GM21576 (cell line): ENCODE measurements around the gene TSHZ2.
"Not testable (repeated sequence)": the region's sequence is repeated elsewhere in the genome, so short reads cannot be mapped to it uniquely, and the experiment has no call there.

Experiments used
- ATAC-seq: cut with Tn5 transposase; IDR thresholded peaks from one replicate; pipeline ENCODE4 v1.9.1; 2021; ENCODE audit warnings: mild to moderate bottlenecking, moderate library complexity; ENCODE audit not compliant: unreplicated experiment

TSHZ2 gene

DNA sequence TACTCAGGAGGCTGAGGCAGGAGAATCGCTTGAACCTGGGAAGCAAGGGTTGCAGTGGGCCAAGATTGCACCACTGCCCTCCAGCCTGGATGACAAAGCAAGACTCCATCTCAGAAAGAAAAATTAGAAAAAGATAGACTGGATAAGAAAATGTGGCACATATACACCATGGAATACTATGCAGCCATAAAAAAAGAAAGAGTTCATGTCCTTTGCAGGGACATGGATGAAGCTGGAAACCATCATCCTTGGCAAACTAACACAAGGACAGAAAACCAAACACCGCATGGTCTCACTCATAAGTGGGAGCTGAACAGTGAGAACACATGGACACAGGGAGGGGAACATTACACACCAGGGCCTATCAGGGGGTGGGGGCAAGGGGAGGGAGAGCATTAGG lies 551.5 kb downstream of the TSHZ2 start:
- not testable (repeated sequence) for ATAC-seq

DNA sequence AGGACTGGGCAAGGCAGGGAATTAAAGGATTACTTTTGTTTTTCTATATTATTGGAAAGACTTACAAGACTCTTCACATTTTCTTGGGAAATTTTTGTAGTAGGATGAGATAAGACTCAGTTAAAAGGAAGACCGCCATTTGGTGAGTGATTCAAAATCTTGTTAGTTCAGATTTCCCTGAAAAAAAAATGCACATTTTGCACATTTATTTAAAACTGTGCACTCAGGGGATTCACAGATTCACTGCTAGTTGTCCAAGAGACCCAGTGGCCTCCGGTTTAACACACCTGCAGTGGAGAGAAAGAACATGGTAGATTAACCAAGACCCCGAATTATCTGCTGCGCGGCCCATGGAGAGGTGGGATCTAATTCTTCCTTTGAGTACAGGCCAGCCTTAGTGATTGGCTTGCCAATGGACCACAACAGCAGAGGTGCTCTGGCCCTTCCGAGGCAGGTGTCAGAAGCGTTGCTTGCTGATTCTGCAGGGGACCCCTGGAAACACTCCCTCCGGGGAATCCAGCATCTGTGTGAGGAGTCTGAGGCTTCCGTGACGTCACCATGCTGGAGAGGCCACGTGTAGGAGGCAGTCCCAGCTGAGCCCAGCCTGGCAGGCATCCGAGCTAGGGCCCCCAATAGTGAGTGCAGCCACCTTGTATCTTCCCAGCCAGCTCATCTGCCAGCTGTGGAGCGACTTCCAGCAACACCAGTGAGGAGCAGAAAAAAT lies 552.6 kb downstream of the TSHZ2 start:
- ATAC-seq: no peak

DNA sequence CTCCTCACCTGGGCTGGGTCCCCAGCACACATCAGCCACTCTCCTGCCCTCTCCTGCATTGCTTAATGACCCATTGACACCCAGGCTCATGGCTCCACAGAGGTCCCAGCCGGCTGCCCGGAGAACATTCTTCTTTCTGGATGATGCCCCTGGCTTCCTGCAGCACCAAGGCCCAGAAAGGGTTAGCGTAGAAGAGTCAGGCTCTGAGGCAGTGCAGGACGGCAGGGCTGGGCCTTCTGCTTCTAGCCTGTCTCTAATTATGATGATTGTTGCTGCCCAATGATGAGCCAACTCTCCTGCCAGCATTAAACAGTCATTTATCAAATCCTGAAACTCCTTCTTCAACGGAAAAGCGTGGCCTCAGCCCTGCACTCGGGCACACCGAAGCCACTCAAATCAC lies 555.0 kb downstream of the TSHZ2 start:
- ATAC-seq: no peak

DNA sequence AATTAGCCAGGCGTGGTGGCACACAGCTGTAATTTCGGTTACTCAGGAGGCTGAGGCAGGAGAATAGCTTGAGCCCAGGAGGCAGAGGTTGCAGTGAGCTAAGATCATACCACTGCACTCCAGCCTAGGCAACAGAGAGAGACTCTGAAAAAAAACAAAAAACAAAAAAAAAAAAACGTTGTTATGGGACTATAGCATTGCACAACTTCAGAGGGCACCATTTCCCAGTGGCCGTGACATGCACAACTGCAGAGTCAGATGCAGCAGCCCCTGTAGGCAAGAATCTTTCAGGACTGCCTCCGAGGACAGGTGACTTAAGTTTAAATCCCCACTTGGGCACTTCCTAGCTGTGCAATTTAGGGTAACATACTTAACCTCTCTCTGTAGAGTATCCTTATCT lies 557.5 kb downstream of the TSHZ2 start:
- no peak for ATAC-seq

DNA sequence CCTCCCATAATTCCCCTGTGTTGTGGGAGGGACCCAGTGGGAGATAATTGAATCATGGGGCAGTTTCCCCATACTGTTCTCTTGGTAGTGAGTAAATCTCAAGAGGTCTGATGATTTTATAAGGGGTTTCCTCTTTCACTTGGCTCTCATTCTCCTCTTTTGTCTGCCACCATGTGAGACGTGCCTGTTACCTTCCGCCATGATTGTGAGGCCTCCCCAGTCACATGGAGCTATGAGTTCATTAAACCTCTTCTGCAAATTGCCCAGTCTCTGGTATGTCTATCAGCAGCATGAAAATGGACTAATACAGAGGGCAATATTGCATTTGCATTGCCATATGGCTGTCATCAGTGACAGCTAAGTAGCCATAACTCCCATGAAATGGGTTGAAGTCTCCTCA lies 558.3 kb downstream of the TSHZ2 start:
- ATAC-seq: no peak

DNA sequence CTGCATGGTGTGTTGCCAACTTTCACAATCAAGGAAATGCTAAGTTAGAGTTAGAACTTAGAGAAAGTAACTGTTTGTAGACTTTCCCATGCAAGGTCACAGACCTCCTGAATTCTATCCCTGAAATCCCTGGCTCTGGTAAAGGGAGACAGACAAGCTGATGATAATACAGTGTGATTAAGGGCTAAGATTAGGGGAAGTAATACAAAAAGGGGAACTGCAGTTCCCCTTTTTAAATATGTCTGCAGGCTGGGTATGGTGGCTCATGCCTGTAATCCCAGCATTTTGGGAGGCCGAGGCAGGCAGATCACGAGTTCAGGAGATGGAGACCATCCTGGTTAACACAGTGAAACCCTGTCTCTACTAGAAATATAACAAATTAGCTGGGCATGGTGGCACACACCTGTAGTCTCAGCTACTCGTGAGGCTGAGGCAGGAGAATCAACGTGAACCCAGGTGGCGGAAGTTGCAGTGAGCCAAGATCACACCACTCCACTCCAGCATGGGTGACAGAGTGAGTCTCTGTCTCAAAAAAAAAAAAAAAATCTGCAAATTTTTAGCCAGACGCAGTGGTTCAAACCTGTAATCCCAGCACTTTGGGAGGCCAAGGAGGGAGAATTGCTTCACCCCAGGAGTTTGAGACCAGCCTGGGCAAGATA lies 560.6 kb downstream of the TSHZ2 start:
- not testable (repeated sequence) for ATAC-seq

DNA sequence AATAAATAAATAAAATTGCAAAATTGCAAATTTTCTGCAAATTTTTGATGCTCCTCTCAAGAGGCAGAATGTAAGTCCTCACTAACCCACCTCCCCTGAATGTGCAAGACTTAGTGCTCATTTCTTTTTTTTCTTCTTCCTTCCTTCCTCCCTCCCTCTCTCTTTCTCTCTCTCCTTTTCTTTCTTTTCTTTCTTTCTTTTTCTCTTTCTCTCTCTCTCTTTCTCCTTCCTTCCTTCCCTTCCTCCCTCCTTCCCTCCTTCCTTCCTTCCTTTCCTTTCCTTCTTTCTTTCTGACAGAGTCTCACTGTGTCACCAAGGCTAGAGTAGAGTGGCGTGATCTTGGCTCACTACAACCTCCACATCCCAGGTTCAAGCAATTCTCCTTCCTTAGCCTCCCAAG lies 561.3 kb downstream of the TSHZ2 start:
- no peak for ATAC-seq

DNA sequence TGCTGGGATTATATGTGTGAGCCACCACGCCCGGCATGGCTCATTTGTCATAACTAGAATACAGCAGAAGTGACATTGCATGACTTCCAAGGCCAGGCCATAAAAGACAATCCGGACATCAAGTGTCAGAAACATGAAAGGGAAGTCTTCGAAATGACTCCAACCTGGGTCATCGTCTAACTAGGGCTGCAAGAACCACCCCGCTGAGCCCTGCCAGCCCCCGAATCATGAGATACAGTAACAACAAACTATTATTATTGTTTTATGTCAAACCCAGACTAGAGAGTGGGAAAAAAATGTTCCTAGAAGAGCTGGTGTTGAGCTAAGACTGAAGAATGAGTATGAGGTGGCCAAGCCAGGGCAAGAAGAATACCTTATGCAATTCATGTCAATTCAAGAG lies 561.9 kb downstream of the TSHZ2 start:
- ATAC-seq: no peak

DNA sequence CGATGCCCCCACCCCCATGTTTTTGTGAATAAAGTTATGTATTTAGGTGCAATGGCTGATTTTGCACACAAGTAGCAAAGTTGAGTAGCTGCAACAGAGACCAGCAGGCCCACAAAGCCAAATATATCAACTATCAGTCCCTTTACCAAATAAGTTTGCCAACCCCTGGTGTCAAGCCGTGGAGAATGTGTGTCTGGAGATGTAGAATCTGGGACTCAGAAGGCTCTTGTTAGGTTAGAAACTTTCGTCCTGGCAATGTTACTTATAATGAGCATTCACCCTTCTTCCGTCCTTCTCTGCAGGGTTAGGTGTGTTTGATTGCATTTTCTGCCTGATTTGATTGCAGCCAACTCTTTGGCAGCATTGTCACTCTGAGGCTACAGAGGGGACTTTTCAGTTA lies 563.7 kb downstream of the TSHZ2 start:
- ATAC-seq: no peak

DNA sequence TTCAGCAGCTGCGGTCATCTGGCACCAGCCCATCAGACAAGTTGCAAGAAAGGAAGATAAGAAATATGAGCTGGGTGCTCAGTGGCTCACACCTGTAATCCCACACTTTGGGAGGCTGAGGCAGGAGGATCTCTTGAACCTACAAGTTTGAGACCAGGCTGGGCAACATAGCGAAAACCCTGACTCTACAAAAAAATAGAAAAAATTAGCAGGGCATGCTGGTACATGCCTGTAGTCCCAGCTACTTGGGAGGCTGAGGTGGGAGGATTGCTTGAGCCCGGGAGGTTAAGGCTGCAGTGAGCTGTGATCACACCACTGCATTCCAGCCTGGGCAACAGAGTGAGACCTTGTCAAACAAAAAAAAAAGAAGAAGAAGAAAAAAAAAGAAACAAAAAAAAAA lies 564.2 kb downstream of the TSHZ2 start:
- ATAC-seq: not testable (repeated sequence)

DNA sequence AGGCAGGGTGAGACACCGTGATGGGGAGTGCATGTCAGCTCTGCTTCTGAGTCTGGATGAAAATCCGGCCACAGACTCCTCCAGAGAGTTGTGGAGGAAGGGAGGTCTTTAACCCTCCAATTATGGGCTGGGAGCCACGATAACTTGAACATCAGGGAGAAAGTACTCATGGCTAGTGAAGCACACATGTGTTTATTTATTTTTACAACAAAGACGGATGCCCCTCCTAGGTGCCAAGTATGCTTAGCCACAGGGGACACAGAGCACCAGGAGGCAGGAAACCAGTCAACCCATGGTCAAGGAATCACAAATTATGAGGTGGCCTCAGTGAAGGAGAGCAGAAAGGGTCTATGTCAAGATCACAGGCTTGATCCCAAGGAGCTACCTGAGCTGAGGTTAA lies 567.4 kb downstream of the TSHZ2 start:
- no peak for ATAC-seq
